Endometrial microvascular endothelial cells (primary cell): ENCODE results near the gene TPGS1. TPM values are rescaled to one million over a fixed set of nuclear protein-coding genes. Genes with fewer than 3 reads are reported as not detected.

Experiments
- in situ Hi-C: cut with HindIII; loops from 2 replicates; pipeline ENCODE4 v1.10.0; 2017; ENCODE audit warnings: low sequenced_read_pairs, low pct_unique_long_range_greater_than_20kb; ENCODE audit errors: inconsistent ontology term
- total RNA-seq: library from RNA; depleted of rRNA; stranded (reverse); fragments of >200 nt; gene quantifications from one replicate; pipeline ENCODE4 v1.2.3, GENCODE V29; 2015; ENCODE audit errors: inconsistent ontology term

The TPGS1 gene
- total RNA-seq, 1 donor from 2014 or later: 17.6 TPM

GRCh38 chr19:554817-555216, 47.5 kb downstream of the TPGS1 start:
- in situ Hi-C loops: no loop called here

GRCh38 chr19:555474-555808, 48.1 kb downstream of the TPGS1 start:
- in situ Hi-C loops: no loop called here

- in situ Hi-C loops: no loop called here
Measured at GRCh38 chr19:556611-557382, 49.5 kb downstream of the TPGS1 start.

- in situ Hi-C loops: no loop called here
Measured at GRCh38 chr19:558770-559439, 51.6 kb downstream of the TPGS1 start.

GRCh38 chr19:560121-560520, 52.8 kb downstream of the TPGS1 start:
- in situ Hi-C loops: no loop called here

GRCh38 chr19:566403-566802, 59.1 kb downstream of the TPGS1 start:
- in situ Hi-C loops: no loop called here

- in situ Hi-C loops: no loop called here
Measured at GRCh38 chr19:566844-567243, 59.5 kb downstream of the TPGS1 start.

- in situ Hi-C loops: no loop called here
Measured at GRCh38 chr19:567296-567900, 60.1 kb downstream of the TPGS1 start.

Other genes starting within 250 kb of the TPGS1 start
- 98.2 TPM for gene PLPP2, start 216.1 kb upstream of the TPGS1 start, total RNA-seq
- gene MIER2, start 162.7 kb upstream of the TPGS1 start, total RNA-seq: 37.4 TPM
- not detected for gene C2CD4C, start 98.3 kb upstream of the TPGS1 start, total RNA-seq
- gene SHC2, start 46.5 kb upstream of the TPGS1 start, total RNA-seq: 0.37 TPM
- gene MADCAM1, start 11.0 kb upstream of the TPGS1 start, total RNA-seq: not detected
- 84.7 TPM for gene CDC34, start 24.3 kb downstream of the TPGS1 start, total RNA-seq
- not detected for gene GZMM, start 36.6 kb downstream of the TPGS1 start, total RNA-seq
- 537 TPM for gene BSG, start 65.1 kb downstream of the TPGS1 start, total RNA-seq
- gene HCN2, start 82.4 kb downstream of the TPGS1 start, total RNA-seq: 0.37 TPM
- gene POLRMT, start 126.0 kb downstream of the TPGS1 start, total RNA-seq: 25.9 TPM
- gene FGF22, start 132.4 kb downstream of the TPGS1 start, total RNA-seq: not detected
- 136 TPM for gene RNF126, start 155.7 kb downstream of the TPGS1 start, total RNA-seq
- 55.0 TPM for gene FSTL3, start 168.9 kb downstream of the TPGS1 start, total RNA-seq
- not detected for gene PRSS57, start 188.0 kb downstream of the TPGS1 start, total RNA-seq
- not detected for gene PALM, start 201.4 kb downstream of the TPGS1 start, total RNA-seq
- not detected for gene MISP, start 243.6 kb downstream of the TPGS1 start, total RNA-seq